ENCODE measurements around the gene FBXL3.

Gene FBXL3, protein sequence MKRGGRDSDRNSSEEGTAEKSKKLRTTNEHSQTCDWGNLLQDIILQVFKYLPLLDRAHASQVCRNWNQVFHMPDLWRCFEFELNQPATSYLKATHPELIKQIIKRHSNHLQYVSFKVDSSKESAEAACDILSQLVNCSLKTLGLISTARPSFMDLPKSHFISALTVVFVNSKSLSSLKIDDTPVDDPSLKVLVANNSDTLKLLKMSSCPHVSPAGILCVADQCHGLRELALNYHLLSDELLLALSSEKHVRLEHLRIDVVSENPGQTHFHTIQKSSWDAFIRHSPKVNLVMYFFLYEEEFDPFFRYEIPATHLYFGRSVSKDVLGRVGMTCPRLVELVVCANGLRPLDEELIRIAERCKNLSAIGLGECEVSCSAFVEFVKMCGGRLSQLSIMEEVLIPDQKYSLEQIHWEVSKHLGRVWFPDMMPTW

DNA sequence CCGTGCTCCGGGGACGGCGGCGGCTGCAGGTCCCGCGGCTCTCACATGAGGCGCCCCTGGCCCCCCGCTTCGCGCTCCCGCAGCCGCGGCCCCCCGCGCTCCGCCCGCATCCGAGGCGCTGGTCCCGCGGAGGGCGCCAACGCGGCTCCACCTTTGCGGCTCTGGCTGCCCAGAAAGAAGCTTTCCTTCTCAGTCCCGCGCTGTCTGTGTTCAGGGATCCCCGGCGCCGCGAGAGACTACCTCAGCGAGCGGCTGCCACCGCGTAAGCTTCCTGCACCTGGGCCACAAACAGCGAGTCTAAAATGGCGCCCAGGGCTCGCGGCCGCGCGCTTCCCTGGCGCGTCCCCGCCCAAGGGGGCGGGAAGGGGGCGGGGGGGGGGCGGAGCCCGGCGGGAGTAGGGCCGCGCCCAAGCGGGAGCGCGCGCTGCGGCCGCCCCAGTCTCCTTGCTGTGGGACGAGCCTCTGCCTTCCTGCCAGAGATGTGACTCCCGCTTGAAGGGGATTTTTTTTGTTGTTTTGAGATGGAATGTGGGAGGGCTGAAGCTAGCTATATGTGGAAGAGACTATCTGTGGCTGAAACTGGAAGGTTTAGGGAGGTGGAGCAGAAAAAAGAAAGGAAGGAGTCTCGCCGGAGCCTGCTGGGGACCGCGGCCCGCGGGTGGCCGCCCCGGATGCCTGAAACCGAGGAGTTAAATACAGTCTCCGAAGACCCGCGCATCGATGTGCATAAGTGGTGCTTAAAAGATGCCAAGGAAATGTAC, at the start of gene FBXL3:
TSS of gene FBXL3 (minus strand) at position 299 of the 761 bp plus-strand sequence. CDS start 5,299 bp downstream, outside the sequence.
- DNase-seq: peak; percentile 56

GRCh38 chr13:77067519-77067918, 40.6 kb upstream of the FBXL3 start:
- DNase-seq: no peak

DNA sequence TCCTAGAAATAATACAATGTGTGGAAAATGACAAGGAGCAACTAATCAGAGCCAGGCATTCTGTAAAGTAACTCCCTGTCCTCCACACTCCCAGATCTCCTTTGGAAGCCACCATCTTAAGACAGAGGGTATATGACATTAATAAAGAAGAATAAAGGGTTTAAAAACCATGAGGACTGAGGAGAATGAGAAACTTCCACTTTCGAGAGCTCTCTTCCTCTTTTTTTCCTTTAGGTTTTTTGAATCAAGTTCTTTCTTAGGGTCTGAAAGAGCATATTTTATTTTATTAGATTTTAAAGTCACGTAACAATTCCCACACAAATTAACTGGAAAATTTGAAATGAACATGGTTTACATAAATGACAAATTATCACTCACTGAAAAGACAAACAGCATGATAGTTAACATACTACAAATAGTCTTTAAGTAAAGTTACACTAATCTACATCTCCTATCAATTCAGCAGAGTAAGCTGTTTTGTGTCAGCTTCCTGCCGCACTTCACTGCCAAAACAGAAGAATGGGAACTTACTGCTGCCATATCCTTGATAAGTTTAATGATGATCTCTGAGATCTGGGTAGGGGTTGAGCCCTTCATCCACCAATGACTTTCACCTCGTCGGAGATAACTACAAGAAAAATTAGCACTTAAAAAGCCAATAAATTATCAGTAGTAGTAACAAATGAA, 38.6 kb upstream of the FBXL3 start:
- no peak for DNase-seq

DNA sequence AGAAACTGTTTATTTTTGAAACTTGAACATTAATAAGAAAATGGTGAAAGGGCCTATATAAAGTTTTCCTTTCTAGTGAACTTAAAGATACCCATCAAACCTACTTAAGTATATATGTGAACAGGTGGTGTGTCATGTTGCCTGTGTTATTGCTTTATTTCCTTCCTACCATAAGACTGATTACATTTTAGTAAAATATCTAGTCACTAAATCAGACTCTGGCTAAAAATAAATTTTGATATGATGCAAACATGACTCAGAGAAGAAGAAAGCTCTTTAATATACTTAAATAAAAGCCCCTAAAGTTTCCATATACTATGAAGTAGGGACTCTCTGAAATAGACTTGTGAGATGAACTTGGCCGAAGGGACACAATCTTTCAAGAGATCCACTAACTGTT, 35.1 kb upstream of the FBXL3 start:
- no peak for DNase-seq

DNA sequence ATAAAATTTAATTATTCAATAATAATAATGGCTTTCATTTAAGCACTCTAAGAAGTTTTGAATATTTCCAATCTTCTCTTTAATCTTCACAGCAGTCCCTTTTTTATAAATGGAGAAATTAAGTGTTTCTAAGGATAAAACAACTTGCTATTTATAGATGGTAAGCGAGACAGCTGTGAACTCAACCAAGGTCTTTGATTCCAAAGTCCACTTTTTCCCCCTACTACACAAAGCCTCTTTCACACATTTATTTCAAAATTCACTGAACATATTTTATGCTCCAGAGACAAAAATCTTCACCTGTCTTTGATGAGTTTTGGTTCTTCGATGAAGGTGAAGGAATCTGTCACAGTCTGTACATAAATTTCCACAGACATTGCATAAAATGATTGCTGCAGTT, 34.4 kb upstream of the FBXL3 start:
- DNase-seq: no peak

DNA sequence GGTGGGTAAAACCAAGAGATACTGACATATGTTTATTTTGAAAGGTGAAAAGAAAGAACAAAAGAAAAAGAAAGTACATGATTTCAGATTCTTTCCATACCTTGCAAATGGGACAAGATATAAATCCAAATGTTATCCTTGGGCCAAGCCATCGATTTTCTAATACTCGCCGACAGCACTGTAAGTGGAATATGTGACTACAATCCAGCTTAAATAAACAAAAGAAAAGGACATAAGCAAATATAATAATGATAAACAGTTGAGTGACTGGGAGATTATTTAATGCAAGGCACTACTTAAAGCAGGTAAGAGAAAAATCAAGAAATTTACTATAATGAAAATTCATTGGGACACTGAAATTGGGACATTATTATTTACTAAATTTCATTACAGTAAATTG, 29.9 kb upstream of the FBXL3 start:
- DNase-seq: no peak

GRCh38 chr13:77056382-77056781, 29.4 kb upstream of the FBXL3 start:
- DNase-seq: no peak

- DNase-seq: no peak
Observed at GRCh38 chr13:77055158-77055557, 28.2 kb upstream of the FBXL3 start.

DNA sequence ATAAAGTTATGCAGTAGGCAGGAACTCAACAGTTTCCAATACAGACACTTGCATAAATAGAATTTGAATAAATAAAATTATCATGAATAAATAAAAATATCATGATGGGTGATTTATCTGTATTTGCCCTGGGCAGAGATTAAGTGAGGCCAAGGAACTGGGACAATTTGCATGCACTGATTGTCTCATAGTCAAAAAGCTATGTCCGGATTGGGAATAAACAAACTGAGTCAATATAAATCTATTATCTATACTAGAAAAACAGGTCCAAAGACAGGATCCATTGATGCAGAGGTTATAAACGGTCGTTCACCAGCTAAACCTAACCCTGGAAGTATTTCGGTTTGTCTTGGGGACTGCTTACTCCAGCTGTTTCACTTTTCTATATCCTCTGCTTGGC, 26.2 kb upstream of the FBXL3 start:
- DNase-seq: peak; percentile 12

DNA sequence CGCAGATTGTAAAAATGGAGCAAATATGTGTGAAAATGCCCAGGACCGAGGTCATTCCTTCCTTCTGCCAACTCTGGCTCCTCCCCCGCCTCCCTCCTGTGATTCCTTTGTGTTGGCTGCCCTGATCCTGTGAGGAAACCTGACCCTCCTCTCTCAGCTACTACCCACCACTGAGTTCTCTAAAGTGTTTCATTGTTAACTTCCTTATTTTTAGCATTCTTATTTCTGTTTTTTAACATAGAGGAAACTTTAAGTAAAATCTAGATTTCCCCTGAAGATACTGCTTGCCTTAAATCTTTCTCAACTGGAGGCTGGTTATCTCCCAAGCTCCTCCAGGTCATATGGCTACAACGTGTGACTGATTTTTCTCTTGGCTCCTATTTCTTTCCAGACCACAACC, 21.7 kb upstream of the FBXL3 start:
- DNase-seq: no peak

GRCh38 chr13:77047649-77048343, 20.8 kb upstream of the FBXL3 start:
- no peak for DNase-seq

DNA sequence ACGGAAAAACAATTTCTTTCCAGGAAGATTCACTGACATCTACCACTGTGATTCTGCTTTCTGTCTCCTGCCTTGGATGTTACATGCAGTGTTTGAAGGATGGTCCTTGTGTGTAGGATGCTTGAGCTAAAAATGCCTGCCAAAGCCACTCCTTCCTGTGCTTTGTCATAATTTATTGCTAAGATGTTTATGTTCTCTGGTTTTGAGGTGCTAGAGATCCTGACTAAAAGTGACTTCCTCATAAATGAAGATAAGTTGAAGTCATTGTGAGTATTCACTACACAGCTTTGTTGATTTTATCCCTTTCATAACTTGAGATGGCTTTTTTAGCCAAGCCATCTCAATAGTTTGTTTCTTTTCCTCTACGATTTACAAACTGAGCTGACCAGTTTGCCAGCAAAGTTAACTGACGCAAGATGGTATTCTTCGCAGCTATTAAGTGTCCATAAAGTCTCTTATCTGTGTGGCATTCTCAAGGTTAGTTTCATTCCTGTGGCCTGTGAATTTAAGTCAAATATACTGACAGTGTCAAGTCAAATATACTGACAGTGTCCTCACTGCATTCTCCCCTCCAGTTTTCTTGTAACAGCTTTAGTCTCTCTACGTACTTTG, 15.7 kb upstream of the FBXL3 start:
- no peak for DNase-seq

GRCh38 chr13:77040835-77041234, 13.9 kb upstream of the FBXL3 start:
- no peak for DNase-seq

- DNase-seq: no peak
Observed at GRCh38 chr13:77040076-77040475, 13.1 kb upstream of the FBXL3 start.

GRCh38 chr13:77038907-77039480, 12.0 kb upstream of the FBXL3 start:
- no peak for DNase-seq

- no peak for DNase-seq
Observed at GRCh38 chr13:77036279-77036678, 9.3 kb upstream of the FBXL3 start.

DNA sequence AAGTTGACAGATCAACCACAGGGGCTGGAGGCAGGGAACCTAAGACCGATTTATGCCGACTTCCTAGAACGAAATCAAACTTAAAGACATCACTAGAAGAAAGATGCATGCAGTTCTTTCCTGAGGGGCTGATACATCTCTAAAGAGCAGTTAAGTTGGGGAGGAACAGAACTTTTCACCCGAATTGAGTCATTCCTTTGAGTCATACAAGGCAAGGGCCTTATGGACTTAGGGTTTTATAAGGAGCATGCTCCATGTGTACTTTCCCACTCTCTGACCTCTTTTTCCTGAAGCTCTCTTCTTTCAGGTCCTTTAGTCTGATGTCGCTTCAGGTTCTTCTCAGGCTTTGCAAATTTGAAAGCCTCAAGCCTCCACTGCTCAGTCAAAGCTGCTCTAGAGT, 7.9 kb upstream of the FBXL3 start:
- DNase-seq: no peak

GRCh38 chr13:77033717-77034302, 6.9 kb upstream of the FBXL3 start:
- DNase-seq: no peak

- no peak for DNase-seq
Observed at GRCh38 chr13:77031656-77032243, 4.8 kb upstream of the FBXL3 start.

- DNase-seq: no peak
Observed at GRCh38 chr13:77029436-77029835, 2.5 kb upstream of the FBXL3 start.

- DNase-seq: no peak
Observed at GRCh38 chr13:77028202-77028601, 1.2 kb upstream of the FBXL3 start.

Measured in NCI-H1048 (cell line).